Endothelial cell of umbilical vein (primary cell): ENCODE results near the gene TRAPPC2L. TPM values are rescaled to one million over a fixed set of nuclear protein-coding genes. Genes with fewer than 3 reads are reported as not detected.

Source experiments
- BruUV-seq: library from RNA; stranded (reverse); fragments of 400-500 nt; replicated peaks from 2 replicates; lab custom pipeline; 2021; lab: Mats Ljungman, UMichigan
- CTCF ChIA-PET: fragments of 300-600, 350-600 bp; sonication (Branson Sonifier 250); formaldehyde crosslinking; loops from one replicate; lab custom pipeline; 2021; ENCODE audit warnings: antibody characterized with exemption, inconsistent platforms; lab: Charles Lee
- POLR2A ChIA-PET: fragments of 300-600, 350-600 bp; sonication (Branson Sonifier 250); formaldehyde crosslinking; loops from one replicate; lab custom pipeline; 2021; ENCODE audit warnings: antibody characterized with exemption, inconsistent platforms; lab: Charles Lee
- DNase-seq: peaks from one replicate; pipeline ENCODE4 v3.0.0-alpha.2; 2011; ENCODE audit warnings: low read depth, low spot score
- FAIRE-seq: peaks from 2 replicates; lab custom pipeline; 2011; peaks lifted over from hg19 to GRCh38; lab: Jason Lieb, UNC
- H2AFZ ChIP-seq: 2 replicates; pipeline ENCODE4 v1.6.0; 2012; ENCODE audit warnings: low read depth, low read length, control low read depth, inconsistent platforms
- H3K27ac ChIP-seq: 2 replicates; pipeline ENCODE4 v1.5.1; 2011; ENCODE audit warnings: low read depth, mild to moderate bottlenecking, control low read depth, low read length, moderate library complexity; ENCODE audit not compliant: insufficient read depth
- H3K27me3 ChIP-seq, 2 experiments: 2 replicates each; pipeline versions ENCODE4 v1.6.0 to v1.6.1; 2011; ENCODE audit warnings: low read length in 2 of 2, mixed read lengths in 1 of 2; ENCODE audit not compliant: control insufficient read depth in 2 of 2, insufficient read depth in 2 of 2
- H3K36me3 ChIP-seq, 2 experiments: 2 replicates in 1 of 2; 3 replicates in 1 of 2; pipeline ENCODE4 v1.5.1; 2011; ENCODE audit warnings: low read length in 2 of 2, mild to moderate bottlenecking in 1 of 2, moderate library complexity in 1 of 2; ENCODE audit not compliant: control insufficient read depth in 2 of 2, insufficient read depth in 2 of 2; ENCODE audit errors: extremely low read depth in 1 of 2
- H3K4me1 ChIP-seq: 3 replicates; pipeline ENCODE4 v1.5.1; 2011; ENCODE audit warnings: mild to moderate bottlenecking, low read length; ENCODE audit not compliant: control insufficient read depth, insufficient read depth; ENCODE audit errors: extremely low read depth
- H3K4me2 ChIP-seq: 2 replicates; pipeline ENCODE4 v1.6.1; 2011; ENCODE audit warnings: low read length, control low read depth, mixed read lengths; ENCODE audit not compliant: insufficient read depth
- H3K4me3 ChIP-seq, 3 experiments: fragments of 200-600 bp in 1 of 3; sonication (generic), shearing (Covaris generic) in 1 of 3; replicated peaks in 1 of 3; 2 replicates each; pipeline ENCODE4 v1.5.1; 2011 to 2016; ENCODE audit warnings: control low read depth in 3 of 3, low read length in 3 of 3, mild to moderate bottlenecking in 2 of 3, inconsistent platforms in 1 of 3, low read depth in 1 of 3, moderate library complexity in 1 of 3; ENCODE audit not compliant: insufficient read depth in 1 of 3
- H3K79me2 ChIP-seq: 2 replicates; pipeline ENCODE4 v1.6.0; 2012; ENCODE audit warnings: low read length, inconsistent platforms; ENCODE audit not compliant: control insufficient read depth, insufficient read depth
- H3K9ac ChIP-seq: replicated peaks from 2 replicates; pipeline ENCODE3; 2011; ENCODE audit warnings: low read length, control low read depth; ENCODE audit not compliant: insufficient read depth; ENCODE audit errors: extremely low read depth
- H3K9me1 ChIP-seq: replicated peaks from 3 replicates; pipeline ENCODE4 v1.6.0; 2011; ENCODE audit warnings: mild to moderate bottlenecking, low read length; ENCODE audit not compliant: control insufficient read depth, insufficient read depth; ENCODE audit errors: extremely low read depth
- H3K9me3 ChIP-seq: replicated peaks from 2 replicates; pipeline ENCODE4 v1.5.1; 2012; ENCODE audit warnings: low read length, inconsistent platforms; ENCODE audit not compliant: control insufficient read depth, insufficient read depth
- H4K20me1 ChIP-seq: replicated peaks from 2 replicates; pipeline ENCODE3; 2011; ENCODE audit warnings: mild to moderate bottlenecking, low read length; ENCODE audit not compliant: control insufficient read depth, insufficient read depth; ENCODE audit errors: extremely low read depth
- CTCF ChIP-seq, 2 donors: IDR thresholded peaks; 1 replicate in 1 of 2; 2 replicates in 1 of 2; pipeline ENCODE4 v1.5.1; 2011; ENCODE audit warnings: low read length in 2 of 2, mild to moderate bottlenecking in 2 of 2, moderate library complexity in 2 of 2, control low read depth in 1 of 2, inconsistent platforms in 1 of 2, low read depth in 1 of 2; ENCODE audit not compliant: insufficient read depth in 1 of 2; ENCODE audit errors: extremely low read depth in 1 of 2
- EZH2 ChIP-seq: IDR thresholded peaks from 2 replicates; pipeline ENCODE4 v1.6.1; 2012; ENCODE audit warnings: borderline replicate concordance, low read depth, mild to moderate bottlenecking, moderate library complexity, low read length, inconsistent platforms; ENCODE audit not compliant: severe bottlenecking
- FOS ChIP-seq: IDR thresholded peaks from 2 replicates; pipeline ENCODE4 v1.6.1; 2011; ENCODE audit warnings: mild to moderate bottlenecking, low read length, moderate library complexity, borderline replicate concordance; ENCODE audit not compliant: insufficient read depth
- GATA2 ChIP-seq: IDR thresholded peaks from 2 replicates; pipeline ENCODE4 v1.7.0; 2011; ENCODE audit warnings: low read depth, mild to moderate bottlenecking, moderate library complexity, mixed read lengths, low read length; ENCODE audit not compliant: insufficient read length, insufficient read depth
- JUN ChIP-seq: IDR thresholded peaks from 2 replicates; pipeline ENCODE4 v1.6.1; 2011; ENCODE audit warnings: borderline replicate concordance, low read depth; ENCODE audit not compliant: insufficient read length, insufficient read depth
- MAX ChIP-seq: IDR thresholded peaks from 2 replicates; pipeline ENCODE4 v1.6.1; 2011; ENCODE audit not compliant: insufficient read depth, insufficient read length
- MYC ChIP-seq: IDR thresholded peaks from one replicate; pipeline ENCODE4 v1.6.1; 2011; ENCODE audit warnings: mild to moderate bottlenecking, low read depth, low read length
- POLR2A ChIP-seq: IDR thresholded peaks from 2 replicates; pipeline ENCODE4 v1.6.1; 2012; ENCODE audit warnings: low read depth, mild to moderate bottlenecking, control low read depth, low read length
- POLR2AphosphoS5 ChIP-seq: IDR thresholded peaks from 2 replicates; pipeline ENCODE4 v1.6.1; 2012; ENCODE audit warnings: low read depth, mild to moderate bottlenecking, control low read depth, low read length, moderate library complexity; ENCODE audit not compliant: insufficient read depth
- dilution Hi-C: fragments of 300-500 bp; cut with MboI; formaldehyde crosslinking; loops from one replicate; pipeline ENCODE4 v1.15.0; 2019; ENCODE audit warnings: low sequenced_read_pairs; ENCODE audit not compliant: extremely low pct_ligation_motif_present
- intact Hi-C: fragments of 100-400 bp; cut with micrococcal nuclease; formaldehyde crosslinking; loops from one replicate; pipeline ENCODE4 v1.10.0; 2022
- polyA plus RNA-seq, 4 experiments: library from polyadenylated mRNA; depleted of rRNA in 3 of 4; stranded (reverse) in 3 of 4; unstranded in 1 of 4; fragments of >200 nt; gene quantifications; 2 replicates each; pipeline versions ENCODE4 v1.2.1 to v1.2.3, GENCODE V29; 2011 to 2012; ENCODE audit warnings: missing spikeins in 1 of 4
- total RNA-seq: library from RNA; stranded (reverse); gene quantifications from 2 replicates; pipeline ENCODE4 v1.2.3, GENCODE V29; 2021

Gene TRAPPC2L
- total and polyA plus RNA-seq, 2 donors (not counting 3 experiments of a cell fraction or from before 2014, with no cell fraction given), result 61.9 to 131 TPM

- DNase-seq (no peak), FAIRE-seq (no peak)
- CTCF ChIA-PET, result no interaction called here
- Histone ChIP-seq H3K36me3 (no peaks in the 10 kb centered on the region), H3K4me1 (no peaks in the 10 kb centered on the region), H2AFZ (no peak overlapping the region), H3K9me1 (no peaks in the 10 kb centered on the region), H3K9me3 (no peaks in the 10 kb centered on the region), H3K4me2 (no peak overlapping the region), H3K27ac (no peak overlapping the region), H4K20me1 (no peaks in the 10 kb centered on the region), H3K27me3 (no peaks in the 10 kb centered on the region), H3K9ac (no peak overlapping the region), H3K4me3 (no peak overlapping the region), H3K79me2 (no peaks in the 10 kb centered on the region)
- intact Hi-C loops (no loop called here), dilution Hi-C loops (no loop called here)
- TF ChIP-seq JUN, result no peak
- TF ChIP-seq MAX, result no peak
- no peak for TF ChIP-seq MYC
- no peak for TF ChIP-seq POLR2AphosphoS5
- no peak for TF ChIP-seq FOS
- BruUV-seq, result no TSS peak
- POLR2A ChIA-PET, result no interaction called here
These were observed 43.2 kb downstream of the TRAPPC2L start for GRCh38 chr16:88899901-88900661.

- intact Hi-C loops, result no loop called here
- H3K27ac ChIP-seq, result no peak overlapping the region
- no peaks in the 10 kb centered on the region for H4K20me1 ChIP-seq
- ChIA-PET CTCF (no interaction called here), POLR2A (no interaction called here)
- H3K27me3 ChIP-seq, result no peaks in the 10 kb centered on the region
- BruUV-seq, result no TSS peak
- DNase-seq, result no peak
- no peaks in the 10 kb centered on the region for H3K9me3 ChIP-seq
- H3K36me3 ChIP-seq, result no peaks in the 10 kb centered on the region
- no peak overlapping the region for H3K9ac ChIP-seq
- TF ChIP-seq JUN (no peak), MAX (no peak), POLR2AphosphoS5 (no peak), GATA2 (no peak), FOS (no peak), MYC (no peak), CTCF (IDR thresholded peaks at IDR 0.05; ENCODE audit: extremely low read depth in 1 of 2, insufficient read depth in 1 of 2, low read depth in 1 of 2, low read length in 2 of 2) (no peak), POLR2A (no peak), EZH2 (no peak)
- FAIRE-seq, result no peak
- H3K9me1 ChIP-seq, result no peaks in the 10 kb centered on the region
- no peak overlapping the region for H3K4me2 ChIP-seq
- no peak overlapping the region for H3K4me3 ChIP-seq
- dilution Hi-C loops, result no loop called here
- H2AFZ ChIP-seq, result no peak overlapping the region
- no peaks in the 10 kb centered on the region for H3K79me2 ChIP-seq
- no peaks in the 10 kb centered on the region for H3K4me1 ChIP-seq
These were observed 43.7 kb downstream of the TRAPPC2L start for GRCh38 chr16:88900662-88901052.
